GM18517 (cell line): ENCODE results near the gene XRCC2.
"Not testable (repeated sequence)": the region's sequence is repeated elsewhere in the genome, so short reads cannot be mapped to it uniquely, and the experiment has no call there.

Experiments used
- ATAC-seq: cut with Tn5 transposase; IDR thresholded peaks from one replicate; pipeline ENCODE4 v1.9.1; 2021; ENCODE audit warnings: mild to moderate bottlenecking, moderate library complexity; ENCODE audit not compliant: unreplicated experiment

Gene XRCC2

GRCh38 chr7:152675759-152676636 lies at the start of gene XRCC2:
XRCC2 (minus strand) TSS chr7:152676141; CDS start chr7:152676079, 62 bp downstream.
- ATAC-seq: peak; percentile 91

DNA sequence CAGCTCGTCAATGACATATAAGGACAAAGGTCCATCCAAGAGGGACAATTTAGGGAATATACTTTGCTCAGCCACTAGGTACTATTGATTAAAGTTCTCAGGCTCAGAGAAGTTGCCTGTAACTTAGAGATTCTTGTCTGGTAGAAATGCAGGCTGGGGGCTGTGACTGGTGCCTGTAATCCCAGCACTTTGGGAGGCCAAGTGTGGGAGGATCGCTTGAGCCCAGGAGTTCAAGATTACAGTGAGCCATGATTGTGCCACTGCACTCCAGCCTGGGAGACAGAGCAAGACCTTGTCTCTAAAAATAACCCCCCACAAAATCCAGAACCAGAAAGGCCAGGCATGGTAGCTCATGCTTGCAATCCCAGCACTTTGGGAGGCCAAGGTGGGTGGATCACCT lies 47.4 kb upstream of the XRCC2 start:
- ATAC-seq: no peak

GRCh38 chr7:152712412-152713042 lies 36.6 kb upstream of the XRCC2 start:
- ATAC-seq: not testable (repeated sequence)

DNA sequence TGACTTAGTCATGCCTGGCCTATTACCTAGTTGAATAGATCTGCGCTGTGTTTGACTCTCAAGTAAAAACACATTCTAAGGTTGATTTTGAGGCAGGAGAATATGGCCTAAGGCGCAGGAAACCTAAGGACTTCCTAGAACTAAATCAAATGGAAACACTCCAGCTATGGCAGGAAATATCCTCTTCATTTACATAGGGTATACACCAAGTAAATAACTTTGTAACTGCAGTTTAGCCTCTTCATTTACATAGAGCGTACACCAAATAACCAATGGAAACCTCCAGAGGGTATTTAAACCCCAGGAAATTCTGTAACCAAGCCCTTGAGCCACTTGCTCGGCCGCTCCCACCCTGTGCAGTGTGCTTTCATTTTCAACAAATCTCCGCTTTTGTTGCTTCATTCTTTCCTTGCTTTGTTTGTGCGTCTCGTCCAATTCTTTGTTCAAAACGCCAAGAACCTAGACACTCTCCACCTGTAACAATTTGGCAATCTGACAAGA lies 35.6 kb upstream of the XRCC2 start:
- no peak for ATAC-seq

- no peak for ATAC-seq
Measured at GRCh38 chr7:152710153-152710442, 34.2 kb upstream of the XRCC2 start.

DNA sequence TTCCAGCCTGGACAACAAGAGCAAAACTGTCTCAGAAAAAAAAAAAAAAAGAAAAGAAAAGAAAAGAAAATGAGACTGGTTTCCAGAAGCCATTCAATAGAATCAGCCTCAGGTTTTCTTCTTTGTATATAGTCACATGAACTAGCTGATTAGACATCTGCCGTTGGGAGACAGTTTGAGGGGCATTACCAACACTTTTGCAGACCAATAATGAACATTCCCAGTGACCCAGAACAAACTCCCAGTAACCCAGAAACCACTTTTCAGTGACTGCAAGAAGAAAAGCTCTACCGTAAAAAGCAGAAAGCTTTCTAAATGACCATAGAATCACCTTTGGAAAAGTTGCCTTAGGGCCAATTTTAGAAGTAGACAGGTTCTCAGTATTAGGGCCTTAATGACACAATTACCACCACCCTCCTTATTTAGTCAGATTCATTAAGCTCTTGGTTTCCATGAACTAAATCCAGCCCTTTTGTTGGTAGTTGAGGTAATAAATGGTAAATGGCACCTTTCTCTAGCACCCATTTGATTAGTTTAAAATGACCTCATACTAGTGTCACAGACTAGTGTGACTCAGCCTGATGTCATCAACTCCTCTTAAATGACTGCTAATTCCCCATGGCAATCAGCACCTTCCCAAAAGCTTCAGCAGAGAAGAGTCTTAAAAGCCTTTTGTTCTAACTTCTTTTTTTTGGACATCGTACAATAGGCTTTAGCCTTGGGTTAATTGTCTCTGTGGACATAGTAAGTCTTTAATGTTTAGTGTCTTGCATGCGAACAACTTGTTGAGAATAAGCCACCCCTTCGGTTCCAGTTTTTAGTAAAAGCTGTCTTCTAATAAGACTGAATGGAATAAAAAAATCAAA lies 33.6 kb upstream of the XRCC2 start:
- no peak for ATAC-seq

- ATAC-seq: no peak
Measured at GRCh38 chr7:152704796-152705384, 28.9 kb upstream of the XRCC2 start.

DNA sequence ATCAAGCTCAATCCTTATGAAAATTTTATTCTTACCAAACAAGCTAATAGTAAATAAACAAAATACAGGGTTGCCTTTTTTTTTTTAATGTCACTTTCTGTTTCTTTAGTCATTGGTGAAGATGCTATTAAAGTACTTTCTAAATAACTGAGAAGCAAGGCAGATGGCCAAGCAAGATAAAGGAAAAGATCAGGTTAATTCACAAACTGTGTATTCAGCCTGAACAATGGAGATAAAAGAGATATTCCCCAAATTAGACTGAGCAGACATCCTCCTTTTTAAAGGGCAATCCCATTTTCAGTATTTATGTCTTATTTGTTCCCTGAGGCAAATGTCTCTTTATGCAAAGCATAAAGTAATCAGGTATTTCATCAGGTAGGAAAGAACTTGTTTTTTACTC lies 23.1 kb upstream of the XRCC2 start:
- ATAC-seq: no peak

DNA sequence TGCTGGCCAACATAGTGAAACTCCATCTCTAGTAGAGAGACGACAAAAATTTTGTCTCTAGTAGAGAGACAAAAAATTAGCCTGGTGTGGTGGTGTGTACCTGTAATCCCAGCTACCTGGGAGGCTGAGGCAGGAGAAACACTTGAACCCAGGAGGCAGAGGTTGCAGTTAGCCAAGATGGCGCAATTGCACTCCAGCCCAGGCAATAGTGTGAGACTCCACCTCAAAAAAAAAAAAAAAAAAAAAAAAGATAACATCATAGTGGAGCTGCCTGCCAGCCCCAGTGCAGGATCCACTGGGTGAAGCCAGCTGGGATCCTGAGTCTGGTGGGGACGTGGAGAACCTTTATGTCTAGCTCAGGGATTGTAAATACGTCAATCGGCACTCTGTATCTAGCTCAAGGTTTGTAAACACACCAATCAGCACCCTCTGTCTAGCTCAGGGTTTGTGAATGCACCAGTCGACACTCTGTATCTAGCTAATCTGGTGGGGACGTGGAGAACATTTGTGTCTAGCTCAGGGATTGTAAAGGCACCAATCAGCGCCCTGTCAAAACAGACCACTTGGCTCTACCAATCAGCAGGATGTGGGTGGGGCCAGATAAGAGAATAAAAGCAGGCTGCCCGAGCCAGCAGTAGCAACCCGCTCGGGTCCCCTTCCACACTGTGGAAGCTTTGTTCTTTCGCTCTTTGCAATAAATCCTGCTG lies 21.5 kb upstream of the XRCC2 start:
- ATAC-seq: not testable (repeated sequence)

DNA sequence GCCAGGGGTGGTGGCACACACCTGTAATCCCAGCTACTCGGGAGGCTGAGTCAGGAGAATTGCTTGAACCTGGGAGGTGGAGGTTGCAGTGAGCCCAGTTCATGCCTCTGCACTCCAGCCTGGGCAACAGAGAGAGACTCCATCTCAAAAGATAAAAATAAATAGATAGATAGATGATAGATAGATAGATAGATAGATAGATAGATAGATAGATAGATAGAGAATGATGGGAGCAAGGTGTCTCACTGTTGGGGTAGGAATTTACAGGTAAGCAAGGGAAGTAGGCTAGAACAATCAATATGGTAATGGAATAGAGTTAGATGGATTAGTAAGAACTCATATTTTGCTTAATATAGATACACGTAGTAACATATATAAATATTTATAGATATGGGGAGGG lies 16.3 kb upstream of the XRCC2 start:
- ATAC-seq: not testable (repeated sequence)

DNA sequence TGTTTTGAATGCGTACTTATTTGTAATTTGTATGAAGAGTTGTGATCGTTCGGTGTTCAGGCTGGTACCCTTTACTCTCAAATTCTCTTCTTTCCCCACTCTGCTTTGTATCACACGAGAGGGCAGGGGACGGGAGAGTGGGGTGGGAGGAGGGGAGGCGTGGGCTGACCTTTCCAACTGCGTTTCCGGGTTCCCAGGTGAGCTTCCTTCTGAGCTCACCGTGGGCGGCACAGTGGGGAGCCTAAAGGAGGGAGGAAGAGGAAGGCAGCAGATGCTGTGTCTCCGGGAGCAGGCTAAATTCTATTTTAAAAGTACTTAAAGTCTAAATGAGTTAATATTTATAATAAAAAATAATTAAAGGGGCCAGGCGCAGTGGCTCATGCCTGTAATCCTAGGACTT lies 7.4 kb upstream of the XRCC2 start:
- no peak for ATAC-seq

GRCh38 chr7:152677808-152678670 lies 2.1 kb upstream of the XRCC2 start:
- ATAC-seq: no peak

GRCh38 chr7:152674860-152675758 lies 832 bp downstream of the XRCC2 start:
- ATAC-seq: peak; percentile 30

- ATAC-seq: no peak
Measured at GRCh38 chr7:152673897-152674296, 2.0 kb downstream of the XRCC2 start.

- no peak for ATAC-seq
Measured at GRCh38 chr7:152672626-152673025, 3.3 kb downstream of the XRCC2 start.

GRCh38 chr7:152669758-152670157 lies 6.2 kb downstream of the XRCC2 start:
- no peak for ATAC-seq

GRCh38 chr7:152668975-152669374 lies 7.0 kb downstream of the XRCC2 start:
- no peak for ATAC-seq

- ATAC-seq: peak; percentile 78
Measured at GRCh38 chr7:152667958-152668357, 8.0 kb downstream of the XRCC2 start.
